Thymus (tissue), 11 donors: ENCODE measurements around the gene TTYH2. TPM values are rescaled to one million over a fixed set of nuclear protein-coding genes. Genes with fewer than 3 reads are reported as not detected.

ENCODE experiments used
- DNase-seq, 9 donors: peaks; one replicate each; pipeline ENCODE4 v3.0.0-alpha.2; 2013; ENCODE audit warnings: low spot score in 9 of 9, low read depth in 6 of 9, missing footprints in 1 of 9
- H3K27ac ChIP-seq, 2 donors: one replicate each; pipeline ENCODE4 v1.5.1; 2013; ENCODE audit warnings: control low read depth in 1 of 2, low read depth in 1 of 2, low read length in 1 of 2, mild to moderate bottlenecking in 1 of 2, moderate library complexity in 1 of 2
- H3K27me3 ChIP-seq, 2 donors: one replicate each; pipeline ENCODE4 v1.5.1; 2013; ENCODE audit warnings: low read length in 1 of 2; ENCODE audit not compliant: control insufficient read depth in 2 of 2, insufficient read depth in 1 of 2
- H3K36me3 ChIP-seq, 2 donors: one replicate each; pipeline ENCODE4 v1.5.1; 2013; ENCODE audit warnings: low read length in 1 of 2, mild to moderate bottlenecking in 1 of 2, moderate library complexity in 1 of 2; ENCODE audit not compliant: control insufficient read depth in 2 of 2, insufficient read depth in 2 of 2
- H3K4me1 ChIP-seq, 2 donors: one replicate each; pipeline ENCODE4 v1.5.1; 2013; ENCODE audit warnings: low read length in 2 of 2; ENCODE audit not compliant: control insufficient read depth in 2 of 2, insufficient read depth in 2 of 2
- H3K4me3 ChIP-seq, 2 donors: one replicate each; pipeline ENCODE4 v1.5.1; 2013; ENCODE audit warnings: low read length in 2 of 2, control low read depth in 1 of 2, mild to moderate bottlenecking in 1 of 2
- H3K9me3 ChIP-seq, 2 donors: one replicate each; pipeline ENCODE4 v1.5.1; 2013; ENCODE audit warnings: low read length in 1 of 2, mild to moderate bottlenecking in 1 of 2; ENCODE audit not compliant: control insufficient read depth in 2 of 2, insufficient read depth in 1 of 2
- WGBS: extraction: QIAGEN DNeasy Blood & Tissue Kit; methylation state at CpG from one replicate; pipeline ENCODE4 v1.1.7; 2013; 5-methylcytosine and 5-hydroxymethylcytosine counted together
- polyA plus RNA-seq: library from polyadenylated mRNA; stranded (reverse); fragments of 200-250 nt; gene quantifications from one replicate; pipeline ENCODE4 v1.2.3, GENCODE V29; 2013
- total RNA-seq: library from RNA; stranded (reverse); fragments of 120-200 nt; gene quantifications from one replicate; pipeline ENCODE4 v1.2.4, GENCODE V29; 2013
- donor health status: healthy.

Gene TTYH2
- total and polyA plus RNA-seq, 2 donors = 4.9 to 8.7 TPM

DNA sequence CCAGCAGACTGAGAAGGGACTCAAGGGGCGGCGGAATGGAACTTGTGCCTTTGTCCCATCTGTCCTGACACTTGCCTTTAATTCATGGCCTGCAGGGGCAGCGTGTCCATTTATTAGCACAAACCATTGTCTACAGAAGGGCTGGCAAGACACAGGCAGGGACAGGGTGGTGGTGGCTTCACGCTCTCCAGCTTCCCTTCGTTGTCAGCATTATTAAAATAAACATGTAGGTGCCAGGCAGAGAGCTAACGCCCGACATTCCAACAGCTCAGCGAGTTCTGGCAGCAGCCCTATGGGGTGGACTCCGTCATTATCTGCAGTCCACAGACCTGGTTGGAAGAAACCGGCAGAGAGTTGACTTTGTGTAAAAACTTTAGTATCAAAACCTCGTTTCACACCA, 77.0 kb downstream of the TTYH2 start:
- H3K36me3 ChIP-seq = no peaks in the 10 kb centered on the region
- 93% methylated on average over 11 of the region's 11 CpGs for WGBS
- no peak overlapping the region for H3K27ac ChIP-seq
- no peak overlapping the region for H3K4me3 ChIP-seq
- no peaks in the 10 kb centered on the region for H3K9me3 ChIP-seq
- DNase-seq = no peak
- peaks cover 0 to under 1% of the 10 kb centered on the region in 2 donors for H3K4me1 ChIP-seq
- H3K27me3 ChIP-seq = no peaks in the 10 kb centered on the region

- Histone ChIP-seq H3K4me1 (peaks cover 0 to 7% of the 10 kb centered on the region in 2 donors), H3K27me3 (no peaks in the 10 kb centered on the region), H3K27ac (no peak overlapping the region), H3K9me3 (no peaks in the 10 kb centered on the region), H3K36me3 (no peaks in the 10 kb centered on the region), H3K4me3 (no peak overlapping the region)
- DNase-seq = no peak
- WGBS = 96% methylated on average over 10 of the region's 10 CpGs
Observed at GRCh38 chr17:74292495-74292894, 79.1 kb downstream of the TTYH2 start.

DNA sequence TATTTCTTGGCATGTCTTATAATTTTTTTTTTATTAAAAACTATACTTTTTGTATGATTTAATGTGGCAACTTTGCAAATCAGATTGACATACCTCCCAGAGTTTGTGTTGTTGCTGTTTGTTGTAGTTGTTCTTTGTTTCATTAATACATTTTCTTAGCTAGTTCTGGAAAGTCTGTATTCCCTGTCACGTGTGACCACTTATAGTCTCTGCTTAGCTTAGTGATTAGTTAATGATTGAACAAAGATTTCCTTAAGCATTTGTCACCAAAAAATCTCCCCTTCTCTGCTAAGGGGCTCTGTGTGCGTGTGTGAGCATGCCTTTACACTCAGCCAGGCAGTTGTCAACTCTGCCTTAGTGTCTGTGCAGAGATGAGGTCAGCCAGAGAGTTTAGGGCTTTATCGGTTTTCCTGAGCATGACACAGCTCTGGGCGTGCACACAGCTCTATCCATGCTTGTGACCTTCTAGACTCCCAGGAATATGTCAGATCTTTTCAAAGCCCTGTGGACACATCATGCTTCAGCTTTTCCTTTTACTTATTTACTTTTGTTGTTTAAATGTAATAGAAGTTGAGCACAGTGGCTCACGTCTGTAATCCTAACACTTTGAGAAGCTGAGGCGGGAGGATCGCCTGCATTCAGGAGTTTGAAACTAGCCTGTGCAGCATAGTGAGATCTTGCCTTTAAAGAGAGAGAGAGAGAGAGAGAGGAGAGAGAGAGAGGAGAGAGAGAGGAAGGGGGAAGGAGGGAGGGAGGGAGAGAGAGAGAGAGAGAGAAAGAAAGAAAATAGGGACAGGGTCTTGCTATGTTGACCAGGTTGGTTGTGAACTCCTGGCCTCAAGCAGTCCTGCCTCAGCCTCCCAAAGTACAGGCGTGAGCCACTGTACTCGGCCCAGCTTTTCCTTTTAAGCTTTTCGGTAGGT, 82.5 kb downstream of the TTYH2 start:
- Histone ChIP-seq H3K27me3 (peaks cover 4 to 5% of the 10 kb centered on the region in 2 donors), H3K36me3 (no peaks in the 10 kb centered on the region), H3K4me3 (no peak overlapping the region), H3K27ac (no peak overlapping the region), H3K9me3 (no peaks in the 10 kb centered on the region), H3K4me1 (peaks cover 0 to 10% of the 10 kb centered on the region in 2 donors)
- DNase-seq = no peak
- 92% methylated on average over 10 of the region's 10 CpGs for WGBS

DNA sequence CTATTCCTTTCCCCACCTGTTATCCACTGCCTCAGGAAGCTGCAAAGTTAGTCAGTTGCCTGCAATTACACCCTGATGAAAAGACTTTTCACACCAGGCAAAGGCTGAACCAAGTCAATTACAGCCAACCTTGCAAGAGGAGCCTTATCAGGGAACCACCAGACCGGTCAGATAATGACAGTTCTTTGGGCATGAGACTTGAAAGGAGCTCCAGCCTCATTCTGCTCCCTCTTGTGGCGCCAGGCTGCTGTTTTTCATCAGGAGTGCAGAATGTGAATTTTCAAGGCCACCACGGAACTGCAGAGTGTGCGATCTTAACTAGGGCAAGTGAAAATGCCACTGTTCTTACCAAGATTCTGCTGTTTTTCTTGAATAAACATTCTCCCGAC, 83.2 kb downstream of the TTYH2 start:
- Histone ChIP-seq H3K36me3 (no peaks in the 10 kb centered on the region), H3K9me3 (no peaks in the 10 kb centered on the region), H3K27ac (no peak overlapping the region), H3K4me1 (peaks cover 0 to 10% of the 10 kb centered on the region in 2 donors), H3K4me3 (no peak overlapping the region), H3K27me3 (peaks cover 4 to 5% of the 10 kb centered on the region in 2 donors)
- WGBS = 12% methylated on average over 5 of the region's 5 CpGs
- peak in 2 of 9 donors; percentile 48 to 63 for DNase-seq

DNA sequence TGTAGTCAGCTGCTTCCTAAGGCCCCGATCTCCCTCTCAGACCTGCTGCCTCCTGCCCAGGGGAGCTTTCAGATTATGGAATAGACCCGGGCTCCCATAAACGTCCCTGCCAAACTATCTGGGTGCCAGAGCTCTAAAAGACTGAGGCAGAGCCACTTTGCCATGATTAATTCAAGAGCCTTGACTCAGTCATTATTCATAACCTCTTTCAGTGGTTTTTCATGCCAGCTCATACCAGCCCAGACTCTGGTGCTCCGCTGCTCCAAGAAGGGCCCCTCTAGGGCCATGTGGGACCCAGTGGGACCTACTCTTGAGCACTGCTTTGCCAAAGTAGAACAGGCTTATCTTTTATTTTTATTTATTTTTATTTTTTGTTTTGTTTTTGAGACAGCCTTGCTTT, 84.6 kb downstream of the TTYH2 start:
- no peak for DNase-seq
- H3K27me3 ChIP-seq = peaks cover 4 to 5% of the 10 kb centered on the region in 2 donors
- H3K36me3 ChIP-seq = no peaks in the 10 kb centered on the region
- no peaks in the 10 kb centered on the region for H3K9me3 ChIP-seq
- no peak overlapping the region for H3K27ac ChIP-seq
- peaks cover 0 to 10% of the 10 kb centered on the region in 2 donors for H3K4me1 ChIP-seq
- no peak overlapping the region for H3K4me3 ChIP-seq
- WGBS = 95% methylated on average over 4 of the region's 4 CpGs

DNA sequence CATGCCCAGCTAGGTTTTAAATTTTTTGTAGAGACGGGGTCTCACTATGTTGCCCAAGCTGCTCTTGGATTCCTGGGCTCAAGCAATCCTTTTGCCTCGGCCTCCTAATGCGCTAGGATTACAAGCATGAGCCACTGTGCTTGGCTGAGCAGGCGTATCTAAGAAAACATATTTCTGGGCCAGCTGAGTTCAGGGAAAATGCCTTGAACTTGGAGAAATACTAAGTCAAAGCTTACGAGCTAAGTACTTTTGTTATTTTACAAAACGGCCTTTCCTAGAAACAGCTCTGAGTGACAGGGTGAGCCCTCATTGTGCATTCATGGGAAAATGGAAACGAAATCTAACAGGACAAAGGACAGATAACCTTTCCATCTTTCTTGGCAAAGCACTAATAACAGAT, 85.4 kb downstream of the TTYH2 start:
- H3K36me3 ChIP-seq = no peaks in the 10 kb centered on the region
- 95% methylated on average over 7 of the region's 7 CpGs for WGBS
- H3K9me3 ChIP-seq = peaks cover 0 to 1% of the 10 kb centered on the region in 2 donors
- H3K4me1 ChIP-seq = peaks cover 0 to 10% of the 10 kb centered on the region in 2 donors
- H3K4me3 ChIP-seq = no peak overlapping the region
- no peak overlapping the region for H3K27ac ChIP-seq
- DNase-seq = no peak
- H3K27me3 ChIP-seq = peaks cover 4 to 5% of the 10 kb centered on the region in 2 donors

GRCh38 chr17:74299226-74300009, 86.0 kb downstream of the TTYH2 start:
- Histone ChIP-seq H3K27me3 (peaks cover 4 to 5% of the 10 kb centered on the region in 2 donors), H3K27ac (no peak overlapping the region), H3K36me3 (no peaks in the 10 kb centered on the region), H3K4me3 (no peak overlapping the region), H3K9me3 (peaks cover 0 to 1% of the 10 kb centered on the region in 2 donors), H3K4me1 (peaks cover 0 to 10% of the 10 kb centered on the region in 2 donors)
- no peak for DNase-seq
- 94% methylated on average over 11 of the region's 11 CpGs for WGBS

GRCh38 chr17:74303305-74303704, 89.9 kb downstream of the TTYH2 start:
- Histone ChIP-seq H3K4me1 (peaks cover 0 to 3% of the 10 kb centered on the region in 2 donors), H3K27me3 (peaks cover 4 to 7% of the 10 kb centered on the region in 2 donors), H3K36me3 (no peaks in the 10 kb centered on the region), H3K9me3 (peaks cover 0 to 1% of the 10 kb centered on the region in 2 donors), H3K27ac (no peak overlapping the region), H3K4me3 (no peak overlapping the region)
- 97% methylated on average over 8 of the region's 8 CpGs for WGBS
- no peak for DNase-seq

DNA sequence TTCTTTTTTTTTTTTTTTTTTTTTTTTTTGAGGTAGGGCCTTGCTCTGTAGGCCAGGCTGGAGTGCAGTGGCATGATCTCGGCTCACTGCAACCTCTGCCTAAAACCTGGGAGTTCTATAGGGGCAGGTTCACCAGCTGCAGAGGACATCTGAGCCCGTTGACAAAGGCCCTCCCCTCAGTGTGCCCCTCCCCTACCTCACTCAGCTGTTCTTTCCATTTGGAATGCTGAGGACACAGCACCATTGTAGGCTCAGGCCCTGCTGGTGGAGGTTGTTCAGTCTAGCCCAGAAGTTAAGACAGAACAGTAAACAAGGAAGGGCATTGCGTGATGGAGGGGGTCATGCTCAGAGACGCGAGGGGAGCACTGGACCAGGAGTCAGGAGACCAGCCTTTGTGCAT, 90.8 kb downstream of the TTYH2 start:
- WGBS = 94% methylated on average over 5 of the region's 5 CpGs
- H3K4me3 ChIP-seq = no peak overlapping the region
- H3K4me1 ChIP-seq = peaks cover 0 to 2% of the 10 kb centered on the region in 2 donors
- H3K36me3 ChIP-seq = no peaks in the 10 kb centered on the region
- no peak overlapping the region for H3K27ac ChIP-seq
- peaks cover 0 to 1% of the 10 kb centered on the region in 2 donors for H3K9me3 ChIP-seq
- no peak for DNase-seq
- peaks cover under 1 to 7% of the 10 kb centered on the region in 2 donors for H3K27me3 ChIP-seq
